C4-2B (cell line): ENCODE data around the gene AFAP1L1.

Experiments used
- CTCF ChIP-seq: fragments of 450-650 bp; conservative IDR thresholded peaks from 2 replicates; pipeline ENCODE4 v1.5.1; 2017; ENCODE audit warnings: mild to moderate bottlenecking
- ZFX ChIP-seq: fragments of 450-650 bp; IDR thresholded peaks from 2 replicates; pipeline ENCODE4 v1.6.1; 2017

DNA sequence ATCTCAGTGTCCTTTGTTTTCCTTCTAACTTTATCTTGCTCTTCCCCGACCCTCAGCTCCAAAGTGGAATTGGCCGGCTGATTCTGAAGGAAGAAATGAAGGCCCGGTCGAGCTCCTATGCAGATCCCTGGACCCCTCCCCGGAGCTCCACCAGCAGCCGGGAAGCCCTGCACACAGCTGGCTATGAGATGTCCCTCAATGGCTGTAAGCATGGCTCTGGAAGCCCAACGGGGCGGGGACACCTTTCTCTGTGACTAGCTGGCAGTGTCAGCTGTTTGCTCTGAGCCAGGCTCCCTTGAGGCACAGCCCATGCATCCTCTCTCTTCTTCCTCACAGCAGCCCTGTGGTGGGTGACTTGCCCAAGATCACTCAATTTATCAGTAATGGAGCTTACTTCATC is 23.9 kb upstream of the AFAP1L1 start:
- TF ChIP-seq CTCF (no peak), ZFX (no peak)
